Keratinocyte (primary cell): ENCODE results near the gene MAP3K9.

Experiments used
- EZH2 ChIP-seq: IDR thresholded peaks from one replicate; pipeline ENCODE4 v1.6.1; 2012; ENCODE audit warnings: inconsistent platforms, mild to moderate bottlenecking, low read length, moderate library complexity
- TF ChIP-seq, protein P1 (sequence below), 3 experiments: IDR thresholded peaks in 1 of 3; conservative IDR thresholded peaks in 1 of 3; optimal IDR thresholded peaks in 1 of 3; 2 replicates in 2 of 3; 3 replicates in 1 of 3; pipeline versions ENCODE3 to v1.5.1; 2011; ENCODE audit warnings: low read length in 3 of 3, mild to moderate bottlenecking in 3 of 3, moderate library complexity in 2 of 3, control low read depth in 1 of 3, inconsistent platforms in 1 of 3; ENCODE audit not compliant: insufficient read depth in 2 of 3; ENCODE audit errors: extremely low read depth in 1 of 3

DNA sequence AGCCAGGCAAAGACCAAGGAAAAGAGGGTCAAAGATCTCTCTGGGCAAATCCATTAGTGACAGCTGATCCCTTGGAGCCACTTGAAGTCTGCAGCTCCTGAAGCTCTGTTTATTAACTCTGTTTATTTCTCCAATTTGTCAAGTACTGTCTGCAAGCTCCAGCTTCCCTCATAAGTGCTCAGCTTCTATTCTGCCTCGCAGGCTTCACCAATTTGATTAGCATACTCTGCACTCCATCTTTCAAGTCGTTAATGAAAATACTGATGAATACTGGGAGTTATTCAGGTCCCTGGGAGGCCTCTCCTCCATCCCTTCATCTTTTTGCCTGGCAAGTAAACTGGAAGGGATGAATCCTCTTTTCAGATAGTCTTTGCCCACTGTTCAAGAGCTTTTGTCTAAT, 113.3 kb downstream of the MAP3K9 start:
- TF ChIP-seq, protein P1, sequence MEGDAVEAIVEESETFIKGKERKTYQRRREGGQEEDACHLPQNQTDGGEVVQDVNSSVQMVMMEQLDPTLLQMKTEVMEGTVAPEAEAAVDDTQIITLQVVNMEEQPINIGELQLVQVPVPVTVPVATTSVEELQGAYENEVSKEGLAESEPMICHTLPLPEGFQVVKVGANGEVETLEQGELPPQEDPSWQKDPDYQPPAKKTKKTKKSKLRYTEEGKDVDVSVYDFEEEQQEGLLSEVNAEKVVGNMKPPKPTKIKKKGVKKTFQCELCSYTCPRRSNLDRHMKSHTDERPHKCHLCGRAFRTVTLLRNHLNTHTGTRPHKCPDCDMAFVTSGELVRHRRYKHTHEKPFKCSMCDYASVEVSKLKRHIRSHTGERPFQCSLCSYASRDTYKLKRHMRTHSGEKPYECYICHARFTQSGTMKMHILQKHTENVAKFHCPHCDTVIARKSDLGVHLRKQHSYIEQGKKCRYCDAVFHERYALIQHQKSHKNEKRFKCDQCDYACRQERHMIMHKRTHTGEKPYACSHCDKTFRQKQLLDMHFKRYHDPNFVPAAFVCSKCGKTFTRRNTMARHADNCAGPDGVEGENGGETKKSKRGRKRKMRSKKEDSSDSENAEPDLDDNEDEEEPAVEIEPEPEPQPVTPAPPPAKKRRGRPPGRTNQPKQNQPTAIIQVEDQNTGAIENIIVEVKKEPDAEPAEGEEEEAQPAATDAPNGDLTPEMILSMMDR (optimal IDR thresholded peaks at IDR 0.05 in 1 of 3, IDR thresholded peaks at IDR 0.05 in 1 of 3, conservative IDR thresholded peaks at IDR 0.05 in 1 of 3; ENCODE audit: extremely low read depth in 1 of 3, insufficient read depth in 2 of 3, low read length in 3 of 3) = no peak
- no peak for TF ChIP-seq EZH2
